Kidney tubule cell (primary cell): Measurements from ENCODE around the gene FHIP1B.

Experiments
- DNase-seq: peaks from one replicate; pipeline ENCODE4 v3.0.0-alpha.2; 2018; ENCODE audit warnings: low spot score

The FHIP1B gene

GRCh38 chr11:6200975-6201374, 33.5 kb downstream of the FHIP1B start:
- DNase-seq, result no peak

- no peak for DNase-seq
These were observed 35.1 kb downstream of the FHIP1B start, which contains the start of gene OR52W1 for GRCh38 chr11:6199174-6199810. Gene OR52W1 (plus strand): TSS chr11:6199224. CDS start chr11:6199224, 0 bp downstream.

- DNase-seq, result no peak
These were observed 36.8 kb downstream of the FHIP1B start for GRCh38 chr11:6197466-6198200.

DNA sequence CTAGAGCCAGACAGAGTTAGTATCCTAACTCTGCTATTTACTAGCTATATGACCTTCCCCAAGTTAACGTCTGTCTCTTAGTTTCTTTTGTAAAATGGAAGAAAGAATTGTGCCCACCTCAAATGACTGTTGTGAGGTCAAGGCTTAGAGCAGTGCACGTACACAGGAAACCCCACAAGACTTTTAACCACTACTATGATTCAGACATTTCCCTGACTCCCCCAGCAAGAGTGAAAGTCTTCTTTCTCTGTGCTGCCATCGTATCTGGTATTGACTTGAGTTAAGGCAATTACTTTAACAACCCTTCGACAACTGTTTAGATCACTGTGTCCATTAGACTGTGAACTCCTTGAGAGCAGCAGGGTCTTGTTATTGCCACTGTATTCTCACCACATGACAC, 38.0 kb downstream of the FHIP1B start:
- DNase-seq, result no peak

GRCh38 chr11:6194065-6194581, 40.3 kb downstream of the FHIP1B start:
- DNase-seq, result no peak

DNA sequence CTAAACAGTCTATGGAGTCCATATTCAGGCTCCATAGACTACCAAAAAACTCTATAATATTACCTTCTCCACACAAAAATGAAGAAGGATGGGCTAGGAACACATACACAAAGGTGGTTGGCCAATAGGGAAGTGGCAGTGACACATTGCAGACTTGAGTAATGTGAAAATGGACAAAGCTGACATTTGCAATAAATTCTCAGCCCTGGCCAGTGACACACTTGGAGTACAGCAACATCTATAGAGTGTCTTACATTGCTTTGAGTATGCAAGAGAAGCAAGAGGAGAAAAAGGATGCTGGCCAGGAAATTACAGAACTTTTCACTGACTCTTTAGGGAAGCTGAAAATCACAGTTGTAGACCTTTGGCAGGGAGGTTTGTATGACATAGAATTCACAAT, 42.7 kb downstream of the FHIP1B start:
- DNase-seq, result no peak

DNA sequence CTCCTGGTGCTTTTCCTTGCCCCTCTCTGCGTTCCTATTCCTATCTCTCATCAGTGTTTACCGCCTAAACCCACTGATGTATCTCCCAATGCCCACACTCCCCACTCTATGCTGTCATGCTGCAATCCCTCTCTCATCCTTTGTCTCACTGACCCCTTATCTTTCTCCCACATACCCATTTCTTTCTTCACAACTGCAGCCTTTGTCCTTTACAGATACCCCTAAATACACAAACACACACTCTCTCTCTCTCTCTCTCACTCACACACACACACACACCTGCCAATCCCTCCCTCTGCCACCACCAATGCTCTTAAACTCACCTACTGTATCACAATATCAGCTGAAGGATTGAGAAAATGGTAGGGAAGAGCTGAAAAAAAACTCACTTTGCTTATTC, 59.0 kb downstream of the FHIP1B start:
- no peak for DNase-seq

GRCh38 chr11:6170226-6170625, 64.2 kb downstream of the FHIP1B start, which contains the start of gene OR52B2:
Gene OR52B2 (minus strand): TSS chr11:6170326. CDS start chr11:6170326, 0 bp downstream.
- DNase-seq, result no peak
